ENCODE results near the gene KLHDC3. TPM values are rescaled to one million over a fixed set of nuclear protein-coding genes. Genes with fewer than 3 reads are reported as not detected.
A peak's percentile ranks its signal among the peaks of the same experiment; 100 is the strongest.

The KLHDC3 gene
- total and polyA plus RNA-seq, 9 donors: 40.9 to 90.9 (median 62.8) TPM

- TF ChIP-seq CTCF (IDR thresholded peaks at IDR 0.05) (no peak), POLR2A (IDR thresholded peaks at IDR 0.05) (peak; percentile 60)
- intact Hi-C loops (cut with DNase I): no loop called here
- no peaks in the 10 kb centered on the region for H3K9me3 ChIP-seq
- H3K27ac ChIP-seq: peak within 1 kb of the TSS; percentile 56 to 78
- no peaks in the 10 kb centered on the region for H3K36me3 ChIP-seq
- DNase-seq: peak; percentile 81 to 88 (median 85)
- 0 to 1% (median 1%) methylated on average over 20 to 59 of the region's 59 CpGs for WGBS, 3 donors
- peaks cover 16% of the 10 kb centered on the region for H3K4me1 ChIP-seq (ENCODE audit: insufficient read depth)
- H3K27me3 ChIP-seq: no peaks in the 10 kb centered on the region
- peak within 1 kb of the TSS; percentile 88 for H3K4me3 ChIP-seq
These were observed 35.1 kb upstream of the KLHDC3 start, which contains the start of gene PEX6 for GRCh38 chr6:42978839-42979522. Gene PEX6 (minus strand): TSS chr6:42979181. CDS start chr6:42979150, 31 bp downstream.

GRCh38 chr6:42979523-42980177 is 34.4 kb upstream of the KLHDC3 start:
- Histone ChIP-seq H3K36me3 (no peaks in the 10 kb centered on the region), H3K9me3 (no peaks in the 10 kb centered on the region), H3K27me3 (no peaks in the 10 kb centered on the region), H3K4me3 (peak overlapping the region; percentile 88), H3K27ac (peak overlapping the region in 1 of 2 donors; percentile 56), H3K4me1 (ENCODE audit: insufficient read depth) (peaks cover 16% of the 10 kb centered on the region)
- DNase-seq: no peak
- 16 to 32% (median 18%) methylated on average over 9 of the region's 9 CpGs for WGBS, 3 donors
- intact Hi-C loops (cut with DNase I): no loop called here
- TF ChIP-seq CTCF (IDR thresholded peaks at IDR 0.05) (no peak), EP300 (IDR thresholded peaks at IDR 0.05) (no peak), POLR2A (IDR thresholded peaks at IDR 0.05) (no peak)

GRCh38 chr6:42981836-42982235 is 32.2 kb upstream of the KLHDC3 start:
- no peaks in the 10 kb centered on the region for H3K36me3 ChIP-seq
- no peaks in the 10 kb centered on the region for H3K27me3 ChIP-seq
- no peak overlapping the region for H3K4me3 ChIP-seq
- WGBS, 3 donors: 86 to 89% (median 86%) methylated on average over 5 of the region's 5 CpGs
- H3K9me3 ChIP-seq: no peaks in the 10 kb centered on the region
- DNase-seq: no peak
- no peak overlapping the region for H3K27ac ChIP-seq
- TF ChIP-seq CTCF (IDR thresholded peaks at IDR 0.05) (no peak), EP300 (IDR thresholded peaks at IDR 0.05) (no peak), POLR2A (IDR thresholded peaks at IDR 0.05) (no peak)
- intact Hi-C loops (cut with DNase I): no loop called here
- peaks cover 21% of the 10 kb centered on the region for H3K4me1 ChIP-seq (ENCODE audit: insufficient read depth)

- H3K9me3 ChIP-seq: no peaks in the 10 kb centered on the region
- 1 to 2% (median 1%) methylated on average over 58 to 59 of the region's 59 CpGs for WGBS, 3 donors
- H3K4me1 ChIP-seq (ENCODE audit: insufficient read depth): peaks cover 15% of the 10 kb centered on the region
- peak; percentile 95 to 98 (median 96) for DNase-seq
- H3K36me3 ChIP-seq: no peaks in the 10 kb centered on the region
- H3K27me3 ChIP-seq: no peaks in the 10 kb centered on the region
- H3K4me3 ChIP-seq: peak within 1 kb of the TSS; percentile 95
- intact Hi-C loops (cut with DNase I): no loop called here
- TF ChIP-seq POLR2A (IDR thresholded peaks at IDR 0.05): peak; percentile 42
- no peak for TF ChIP-seq EP300 (IDR thresholded peaks at IDR 0.05)
- H3K27ac ChIP-seq: peak within 1 kb of the TSS; percentile 56 to 72
These were observed 29.8 kb upstream of the KLHDC3 start, which contains the start of gene PPP2R5D for GRCh38 chr6:42984001-42984923. Gene PPP2R5D (plus strand): TSS chr6:42984570. CDS start chr6:42984678, 108 bp downstream.

Data from ovary (tissue), 9 donors.